ENCODE results near the gene EID3.
"Not testable (repeated sequence)": the region's sequence is repeated elsewhere in the genome, so short reads cannot be mapped to it uniquely, and the experiment has no call there.

EID3 gene

GRCh38 chr12:104312654-104313053, 9.1 kb downstream of the EID3 start:
- Mint-ChIP-seq H3K27me3 (no peaks in the 10 kb centered on the region), H3K4me3 (no peak overlapping the region), H3K9me3 (no peaks in the 10 kb centered on the region), H3K4me1 (peaks cover 10% of the 10 kb centered on the region), H3K27ac (no peak overlapping the region), H3K36me3 (peaks cover 40% of the 10 kb centered on the region)
- no peak for DNase-seq
- CTCF ChIA-PET = interaction anchor here (0.7 kb wide), 1 partner anchor 26 kb away, joined by 3 read pairs; no protein-coding TSS in a partner anchor

- Mint-ChIP-seq H3K27me3 (no peaks in the 10 kb centered on the region), H3K4me1 (peaks cover 8% of the 10 kb centered on the region), H3K9me3 (no peaks in the 10 kb centered on the region), H3K27ac (no peak overlapping the region), H3K36me3 (peaks cover 42% of the 10 kb centered on the region), H3K4me3 (no peak overlapping the region)
- DNase-seq = no peak
- CTCF ChIA-PET = interaction anchor here (1.0 kb wide), 1 partner anchor 13 kb away, joined by 3 read pairs; no protein-coding TSS in a partner anchor
Measured at GRCh38 chr12:104313568-104314241, 10.2 kb downstream of the EID3 start.

GRCh38 chr12:104314242-104314614, 10.7 kb downstream of the EID3 start:
- Mint-ChIP-seq H3K9me3 (no peaks in the 10 kb centered on the region), H3K4me3 (no peak overlapping the region), H3K27me3 (no peaks in the 10 kb centered on the region), H3K36me3 (peaks cover 44% of the 10 kb centered on the region), H3K4me1 (peaks cover 7% of the 10 kb centered on the region), H3K27ac (no peak overlapping the region)
- no peak for DNase-seq
- CTCF ChIA-PET = interaction anchor here (1.0 kb wide), 1 partner anchor 13 kb away, joined by 3 read pairs; no protein-coding TSS in a partner anchor

GRCh38 chr12:104315326-104316224, 12.0 kb downstream of the EID3 start:
- peak overlapping the region; percentile 40 for H3K27ac Mint-ChIP-seq
- CTCF ChIA-PET = interaction anchor here (1.2 kb wide), 1 partner anchor 12 kb away, joined by 3 read pairs; the partner anchor contains the start of gene EID3
- no peaks in the 10 kb centered on the region for H3K9me3 Mint-ChIP-seq
- no peak for DNase-seq
- no peaks in the 10 kb centered on the region for H3K27me3 Mint-ChIP-seq
- peaks cover 4% of the 10 kb centered on the region for H3K4me1 Mint-ChIP-seq
- no peak overlapping the region for H3K4me3 Mint-ChIP-seq
- H3K36me3 Mint-ChIP-seq = peaks cover 53% of the 10 kb centered on the region

- Mint-ChIP-seq H3K36me3 (peaks cover 58% of the 10 kb centered on the region), H3K4me3 (no peak overlapping the region), H3K9me3 (no peaks in the 10 kb centered on the region), H3K4me1 (peaks cover 4% of the 10 kb centered on the region), H3K27ac (no peak overlapping the region), H3K27me3 (no peaks in the 10 kb centered on the region)
- CTCF ChIA-PET = interaction anchor here (1.2 kb wide), 1 partner anchor 14 kb away, joined by 3 read pairs; the partner anchor contains the start of gene EID3
- no peak for DNase-seq
Measured at GRCh38 chr12:104316936-104317335, 13.4 kb downstream of the EID3 start.

GRCh38 chr12:104317538-104318210, 14.1 kb downstream of the EID3 start:
- Mint-ChIP-seq H3K27ac (no peak overlapping the region), H3K36me3 (peaks cover 57% of the 10 kb centered on the region), H3K4me3 (no peak overlapping the region), H3K27me3 (no peaks in the 10 kb centered on the region), H3K4me1 (peaks cover 4% of the 10 kb centered on the region), H3K9me3 (no peaks in the 10 kb centered on the region)
- CTCF ChIA-PET = no interaction called here
- DNase-seq = no peak

GRCh38 chr12:104319028-104319427, 15.5 kb downstream of the EID3 start:
- CTCF ChIA-PET = no interaction called here
- peaks cover 50% of the 10 kb centered on the region for H3K36me3 Mint-ChIP-seq
- H3K4me1 Mint-ChIP-seq = peaks cover 4% of the 10 kb centered on the region
- no peaks in the 10 kb centered on the region for H3K9me3 Mint-ChIP-seq
- no peaks in the 10 kb centered on the region for H3K27me3 Mint-ChIP-seq
- DNase-seq = no peak
- no peak overlapping the region for H3K4me3 Mint-ChIP-seq
- no peak overlapping the region for H3K27ac Mint-ChIP-seq

- Mint-ChIP-seq H3K9me3 (no peaks in the 10 kb centered on the region), H3K27ac (no peak overlapping the region), H3K36me3 (peaks cover 51% of the 10 kb centered on the region), H3K4me3 (no peak overlapping the region), H3K4me1 (peaks cover 4% of the 10 kb centered on the region), H3K27me3 (no peaks in the 10 kb centered on the region)
- CTCF ChIA-PET = interaction anchor here (1.5 to 1.9 kb wide), 2 partner anchors 38 to 104 kb away, joined by 3 to 6 read pairs; partner anchors contain the start of gene TXNRD1
- DNase-seq = no peak
Measured at GRCh38 chr12:104319918-104320626, 16.5 kb downstream of the EID3 start.

- DNase-seq = no peak
- Mint-ChIP-seq H3K4me3 (no peak overlapping the region), H3K27me3 (no peaks in the 10 kb centered on the region), H3K36me3 (peaks cover 46% of the 10 kb centered on the region), H3K4me1 (no peaks in the 10 kb centered on the region), H3K27ac (no peak overlapping the region), H3K9me3 (no peaks in the 10 kb centered on the region)
- CTCF ChIA-PET = interaction anchor here (1.5 to 1.9 kb wide), 2 partner anchors 38 to 104 kb away, joined by 3 to 6 read pairs; partner anchors contain the start of gene TXNRD1
Measured at GRCh38 chr12:104320627-104321024, 17.1 kb downstream of the EID3 start.

GRCh38 chr12:104321949-104322348, 18.4 kb downstream of the EID3 start:
- no peak overlapping the region for H3K4me3 Mint-ChIP-seq
- CTCF ChIA-PET = no interaction called here
- H3K27ac Mint-ChIP-seq = no peak overlapping the region
- DNase-seq = no peak
- no peaks in the 10 kb centered on the region for H3K27me3 Mint-ChIP-seq
- no peaks in the 10 kb centered on the region for H3K4me1 Mint-ChIP-seq
- peaks cover 42% of the 10 kb centered on the region for H3K36me3 Mint-ChIP-seq
- H3K9me3 Mint-ChIP-seq = no peaks in the 10 kb centered on the region

GRCh38 chr12:104322533-104322932, 19.0 kb downstream of the EID3 start:
- H3K27me3 Mint-ChIP-seq, CTCF ChIA-PET, H3K27ac Mint-ChIP-seq, DNase-seq, H3K4me1 Mint-ChIP-seq, H3K9me3 Mint-ChIP-seq, H3K4me3 Mint-ChIP-seq: not testable (repeated sequence)
- peaks cover 45% of the 10 kb centered on the region for H3K36me3 Mint-ChIP-seq

- H3K9me3 Mint-ChIP-seq = no peaks in the 10 kb centered on the region
Measured at GRCh38 chr12:104323899-104324298, 20.4 kb downstream of the EID3 start.

GRCh38 chr12:104328278-104328677, 24.7 kb downstream of the EID3 start:
- H3K4me3 Mint-ChIP-seq, H3K9me3 Mint-ChIP-seq, H3K27me3 Mint-ChIP-seq, DNase-seq, CTCF ChIA-PET, H3K4me1 Mint-ChIP-seq, H3K27ac Mint-ChIP-seq: not testable (repeated sequence)
- H3K36me3 Mint-ChIP-seq = peaks cover 36% of the 10 kb centered on the region

More at GRCh38 chr12:104323899-104324298, 20.4 kb downstream of the EID3 start:
- Mint-ChIP-seq H3K27ac (no peak overlapping the region), H3K27me3 (no peaks in the 10 kb centered on the region), H3K36me3 (peaks cover 48% of the 10 kb centered on the region), H3K4me3 (no peak overlapping the region), H3K4me1 (no peaks in the 10 kb centered on the region)
- no peak for DNase-seq
- CTCF ChIA-PET = no interaction called here

- Mint-ChIP-seq H3K9me3 (no peaks in the 10 kb centered on the region), H3K27me3 (no peaks in the 10 kb centered on the region), H3K4me1 (no peaks in the 10 kb centered on the region), H3K27ac (no peak overlapping the region), H3K4me3 (no peak overlapping the region), H3K36me3 (peaks cover 38% of the 10 kb centered on the region)
- no peak for DNase-seq
- CTCF ChIA-PET = no interaction called here
Measured at GRCh38 chr12:104328790-104329189, 25.3 kb downstream of the EID3 start.

All from activated naive CD4-positive, alpha-beta T cell treated with anti-CD3 and anti-CD28 coated beads, Interleukin-2, amount 10 ng/mL, durations not matched to agents 7 days and 5 days (primary cell).